HG03039 (cell line): ENCODE results near the gene CARD14.
"Not testable (repeated sequence)": the region's sequence is repeated elsewhere in the genome, so short reads cannot be mapped to it uniquely, and the experiment has no call there.

Experiments
- ATAC-seq: cut with Tn5 transposase; IDR thresholded peaks from one replicate; pipeline ENCODE4 v1.9.1; 2021; ENCODE audit warnings: mild to moderate bottlenecking, moderate library complexity; ENCODE audit not compliant: unreplicated experiment

The CARD14 gene

GRCh38 chr17:80248001-80248893, 78.4 kb downstream of the CARD14 start:
- ATAC-seq = no peak

DNA sequence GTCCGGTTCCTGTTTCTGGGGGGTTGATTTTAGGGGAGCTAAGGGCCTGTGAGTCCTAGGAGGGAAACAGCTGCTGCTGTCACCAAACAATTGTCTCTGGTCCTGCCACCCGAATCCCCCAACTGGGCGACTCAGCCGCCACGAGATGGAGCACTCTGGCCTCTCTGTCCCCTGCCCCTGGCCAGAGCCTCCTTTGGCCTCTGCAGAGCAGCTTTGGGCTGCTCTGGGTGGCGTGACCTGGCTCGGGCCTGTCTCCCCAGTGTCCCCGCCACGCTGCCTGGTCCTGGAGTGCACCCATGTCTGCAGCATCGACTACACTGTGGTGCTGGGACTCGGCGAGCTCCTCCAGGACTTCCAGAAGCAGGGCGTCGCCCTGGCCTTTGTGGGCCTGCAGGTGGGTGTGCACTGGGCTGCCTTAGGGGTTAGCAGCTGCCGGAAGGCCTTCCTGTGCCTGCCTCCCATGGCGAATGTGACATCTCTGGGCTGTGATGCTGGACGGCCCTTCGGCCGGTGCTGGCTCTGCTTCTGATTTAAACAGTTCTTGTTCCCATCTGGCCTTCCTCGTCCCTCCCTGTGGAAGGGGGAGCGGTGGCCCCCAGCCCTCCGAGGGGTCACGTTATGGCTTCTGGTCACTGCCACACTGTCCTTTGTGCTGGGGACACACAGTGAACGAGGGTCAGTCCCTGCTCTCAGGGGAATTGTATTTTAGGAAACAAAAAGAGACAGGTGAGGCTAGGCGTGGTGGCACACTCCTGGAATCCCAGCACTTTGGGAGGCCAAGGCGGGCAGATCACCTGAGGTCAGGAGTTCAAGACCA, 79.3 kb downstream of the CARD14 start:
- ATAC-seq = no peak

DNA sequence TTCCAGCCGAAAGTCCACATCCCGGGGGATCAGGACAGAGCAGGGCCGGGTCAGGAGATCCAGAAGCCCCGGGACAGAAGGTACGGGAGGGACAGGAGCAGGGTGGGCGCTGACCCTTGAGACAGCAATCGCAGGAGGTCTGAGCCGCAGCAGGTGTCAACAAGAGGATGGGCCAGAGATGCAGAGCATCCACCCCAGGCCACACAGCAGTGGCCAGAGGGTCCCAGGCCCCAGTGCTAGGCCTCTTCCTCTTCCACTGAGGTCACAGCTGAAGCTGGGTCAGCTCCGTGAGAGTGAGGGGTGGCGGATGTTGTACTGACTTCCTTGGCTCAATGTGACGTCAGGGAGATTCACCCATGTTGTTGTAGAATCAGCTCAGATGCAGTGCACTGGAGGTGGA, 82.1 kb downstream of the CARD14 start:
- ATAC-seq = no peak

DNA sequence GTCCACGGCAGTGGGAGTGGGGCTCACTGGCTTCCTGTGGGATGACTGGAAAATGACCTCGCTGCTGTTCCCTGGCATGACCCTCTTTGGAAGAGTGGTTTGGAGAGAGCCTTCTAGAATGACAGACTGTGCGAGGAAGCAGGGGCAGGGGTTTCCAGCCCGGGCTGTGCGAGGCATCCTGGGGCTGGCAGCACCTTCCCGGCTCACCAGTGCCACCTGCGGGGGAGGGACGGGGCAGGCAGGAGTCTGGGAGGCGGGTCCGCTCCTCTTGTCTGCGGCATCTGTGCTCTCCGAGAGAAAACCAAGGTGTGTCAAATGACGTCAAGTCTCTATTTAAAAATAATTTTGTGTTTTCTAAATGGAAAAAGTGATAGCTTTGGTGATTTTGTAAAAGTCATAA, 83.0 kb downstream of the CARD14 start:
- ATAC-seq = no peak

- no peak for ATAC-seq
These were observed 84.0 kb downstream of the CARD14 start for GRCh38 chr17:80253631-80254395.

- no peak for ATAC-seq
These were observed 84.8 kb downstream of the CARD14 start for GRCh38 chr17:80254396-80255251.

- ATAC-seq = no peak
These were observed 86.2 kb downstream of the CARD14 start for GRCh38 chr17:80256034-80256350.

DNA sequence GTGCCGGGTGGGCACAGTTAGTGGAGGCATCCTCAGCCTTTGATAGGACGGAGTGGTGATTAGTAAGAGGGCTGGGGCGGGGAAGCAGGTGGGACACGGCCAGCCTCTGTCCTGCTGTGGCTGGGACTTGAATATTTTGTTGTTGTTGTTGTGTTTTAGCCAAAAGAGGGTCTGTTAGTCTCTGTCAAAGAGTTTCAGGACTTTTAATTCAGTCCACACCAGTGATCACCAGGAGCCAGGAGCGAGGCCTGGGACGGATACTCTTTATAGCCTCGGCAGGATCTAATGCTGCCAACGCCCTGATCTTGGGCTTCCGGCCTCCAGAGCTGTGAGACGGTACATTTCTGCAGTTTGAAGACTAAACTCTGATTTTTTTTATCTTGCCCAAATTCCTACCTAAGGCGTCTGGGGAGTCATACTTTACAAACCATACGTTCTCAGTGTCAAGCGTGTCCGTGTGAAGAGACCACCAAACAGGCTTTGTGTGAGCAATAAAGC, 87.9 kb downstream of the CARD14 start:
- ATAC-seq = no peak

DNA sequence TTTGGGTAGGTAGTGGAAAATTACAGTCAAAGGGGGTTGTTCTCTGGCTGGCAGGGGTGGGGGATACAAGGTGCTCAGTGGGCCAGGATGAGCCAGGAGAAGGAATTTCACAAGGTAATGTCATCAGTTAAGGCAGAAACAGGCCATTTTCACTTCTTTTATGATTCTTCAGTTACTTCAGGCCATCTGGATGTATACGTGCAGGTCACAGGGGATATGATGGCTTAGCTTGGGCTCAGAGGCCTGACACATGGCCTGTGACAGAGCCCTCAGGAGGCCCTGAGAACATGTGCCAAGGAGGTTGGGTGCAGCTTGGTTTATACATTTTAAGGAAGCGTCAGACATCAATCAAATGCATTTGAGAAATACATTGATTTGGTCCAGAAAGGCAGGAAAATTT, 88.5 kb downstream of the CARD14 start:
- not testable (repeated sequence) for ATAC-seq
